OCI-LY7 (cell line): Measurements from ENCODE around the gene CCL25. TPM values are rescaled to one million over a fixed set of nuclear protein-coding genes. Genes with fewer than 3 reads are reported as not detected.

Source experiments
- BruUV-seq: library from RNA; stranded (reverse); fragments of 400-500 nt; replicated peaks from 2 replicates; lab custom pipeline; 2021; lab: Mats Ljungman, UMichigan
- CTCF ChIA-PET: fragments of 300-600 bp; sonication (Branson Sonifier 250); formaldehyde crosslinking; loops from one replicate; lab custom pipeline; 2022; ENCODE audit warnings: antibody characterized with exemption; ENCODE audit not compliant: unreplicated experiment; lab: Charles Lee
- POLR2A ChIA-PET: fragments of 300-600 bp; sonication (Branson Sonifier 250); formaldehyde crosslinking; loops from one replicate; lab custom pipeline; 2022; ENCODE audit warnings: antibody characterized with exemption; lab: Charles Lee
- DNase-seq: peaks from one replicate; pipeline ENCODE4 v3.0.0-alpha.2; 2015; ENCODE audit warnings: low spot score
- H2AFZ ChIP-seq: fragments of 200-600 bp; sonication (generic), shearing (Covaris generic); 2 replicates; pipeline ENCODE4 v1.6.1; 2014; ENCODE audit warnings: mild to moderate bottlenecking, antibody characterized with exemption, low read length, moderate library complexity
- H3K27ac ChIP-seq: fragments of 200-600 bp; sonication (generic); 2 replicates; pipeline ENCODE4 v1.5.1; 2014; ENCODE audit warnings: mixed run types, low read depth, mild to moderate bottlenecking, moderate library complexity, low read length, inconsistent platforms; ENCODE audit not compliant: poor library complexity, severe bottlenecking
- H3K36me3 ChIP-seq: fragments of 200-600 bp; sonication (generic); 2 replicates; pipeline ENCODE4 v1.6.1; 2014; ENCODE audit warnings: mild to moderate bottlenecking, antibody characterized with exemption, low read length, moderate library complexity, mixed read lengths; ENCODE audit not compliant: insufficient read depth
- H3K4me1 ChIP-seq: fragments of 200-600 bp; sonication (generic); 2 replicates; pipeline ENCODE4 v1.5.1; 2014; ENCODE audit warnings: mild to moderate bottlenecking, low read length; ENCODE audit not compliant: insufficient read depth, poor library complexity, severe bottlenecking
- H3K4me2 ChIP-seq: fragments of 200-600 bp; sonication (generic); 2 replicates; pipeline ENCODE4 v1.6.1; 2014; ENCODE audit warnings: mild to moderate bottlenecking, low read length
- H3K4me3 ChIP-seq: fragments of 200-600 bp; sonication (generic); 2 replicates; pipeline ENCODE4 v1.5.1; 2014; ENCODE audit warnings: mild to moderate bottlenecking, low read depth, low read length; ENCODE audit not compliant: poor library complexity, severe bottlenecking
- H3K79me2 ChIP-seq: fragments of 200-600 bp; sonication (generic); 2 replicates; pipeline ENCODE4 v1.6.1; 2016; ENCODE audit warnings: low read depth, mild to moderate bottlenecking, low read length, moderate library complexity, mixed read lengths; ENCODE audit not compliant: insufficient read depth
- H3K9me2 ChIP-seq: fragments of 200-600 bp; sonication (generic); 2 replicates; pipeline ENCODE4 v1.6.1; 2016; ENCODE audit warnings: mild to moderate bottlenecking, low read length, mixed read lengths; ENCODE audit not compliant: insufficient read depth
- H3K9me3 ChIP-seq: fragments of 200-600 bp; sonication (generic); 2 replicates; pipeline ENCODE4 v1.6.1; 2014; ENCODE audit warnings: mild to moderate bottlenecking, mixed run types, low read length, mixed read lengths
- H4K20me1 ChIP-seq: fragments of 200-600 bp; sonication (generic); 2 replicates; pipeline ENCODE4 v1.6.1; 2014; ENCODE audit warnings: mild to moderate bottlenecking, antibody characterized with exemption, low read length, moderate library complexity, mixed read lengths; ENCODE audit not compliant: insufficient read depth
- CTCF ChIP-seq: fragments of 200-600 bp; sonication (generic); conservative IDR thresholded peaks from 2 replicates; pipeline ENCODE4 v1.5.1; 2014; ENCODE audit warnings: mild to moderate bottlenecking, antibody characterized with exemption, low read length, moderate library complexity, mixed read lengths
- EZH2phosphoT487 ChIP-seq: fragments of 200-600 bp; sonication (generic); IDR thresholded peaks from 2 replicates; pipeline ENCODE4 v1.6.1; 2018; ENCODE audit warnings: low read depth, borderline replicate concordance, mild to moderate bottlenecking, mixed run types, antibody characterized with exemption, low read length, moderate library complexity, mixed read lengths
- intact Hi-C: fragments of 100-400 bp; cut with micrococcal nuclease; formaldehyde crosslinking; loops from one replicate; pipeline ENCODE4 v1.10.0; 2022; ENCODE audit not compliant: unreplicated experiment
- total RNA-seq, 2 experiments: library from RNA; depleted of rRNA in 1 of 2; stranded (reverse); fragments of >200 nt in 1 of 2; shearing (Covaris generic) in 1 of 2; gene quantifications; 2 replicates each; pipeline ENCODE4 v1.2.3, GENCODE V29; 2014 to 2022

CCL25 gene
- total RNA-seq, 2 experiments from 2014 or later: 0.70 to 0.88 TPM

- POLR2A ChIA-PET: interaction anchor here (1.6 kb wide), 1 partner anchor 10 kb away, joined by 3 read pairs; no protein-coding TSS in a partner anchor
- Histone ChIP-seq H3K27ac (peak overlapping the region; percentile 64), H3K79me2 (peaks cover 61% of the 10 kb centered on the region), H3K4me1 (peaks cover 26% of the 10 kb centered on the region), H3K9me3 (no peaks in the 10 kb centered on the region), H2AFZ (peak overlapping the region; percentile 45; the same call in 1 of the 2 replicates), H4K20me1 (peaks cover 27% of the 10 kb centered on the region), H3K36me3 (peaks cover 24% of the 10 kb centered on the region), H3K4me2 (peak overlapping the region; percentile 99), H3K9me2 (no peaks in the 10 kb centered on the region), H3K4me3 (peak overlapping the region; percentile 100)
- intact Hi-C loops: loop anchor here (2.0 to 5.0 kb wide), 3 partner anchors 46 to 507 kb away; partner anchors contain the start of genes TIMM44 and ZNF414
- peak; percentile 44 for DNase-seq
- no TSS peak for BruUV-seq
- TF ChIP-seq EZH2phosphoT487: no peak
- TF ChIP-seq CTCF: no peak
- CTCF ChIA-PET: interaction anchor here (0.6 kb wide), 1 partner anchor 316 kb away, joined by 7 read pairs; the partner anchor contains the start of genes NDUFA7 and RPS28
These were observed 47.6 kb upstream of the CCL25 start for GRCh38 chr19:8004723-8005513.

GRCh38 chr19:8005534-8006256 lies 46.9 kb upstream of the CCL25 start, which contains the start of gene ELAVL1:
Gene ELAVL1, minus strand, starts transcription at chr19:8005641. Its CDS starts 13,826 bp downstream, at chr19:7991815.
- H3K9me2 ChIP-seq: no peaks in the 10 kb centered on the region
- no peak for TF ChIP-seq CTCF
- TF ChIP-seq EZH2phosphoT487: no peak
- no peaks in the 10 kb centered on the region for H3K9me3 ChIP-seq
- CTCF ChIA-PET: no interaction called here
- BruUV-seq: TSS peak; percentile 83
- peaks cover 17% of the 10 kb centered on the region for H3K36me3 ChIP-seq
- peaks cover 53% of the 10 kb centered on the region for H3K79me2 ChIP-seq
- intact Hi-C loops: loop anchor here (2.0 to 5.0 kb wide), 3 partner anchors 45 to 507 kb away; partner anchors contain the start of genes TIMM44 and ZNF414
- peaks cover 27% of the 10 kb centered on the region for H4K20me1 ChIP-seq
- POLR2A ChIA-PET: interaction anchor here (0.6 to 1.6 kb wide), 2 partner anchors 9 to 12 kb away, joined by 3 to 4 read pairs; no protein-coding TSS in a partner anchor
- H2AFZ ChIP-seq: peak within 1 kb of the TSS; percentile 79
- peak within 1 kb of the TSS; percentile 64 for H3K27ac ChIP-seq
- H3K4me2 ChIP-seq: peak within 1 kb of the TSS; percentile 99
- H3K4me1 ChIP-seq: peaks cover 26% of the 10 kb centered on the region
- peak within 1 kb of the TSS; percentile 100 for H3K4me3 ChIP-seq
- peak; percentile 95 for DNase-seq
